ENCODE measurements around the gene SBF2.
"Not testable (repeated sequence)": the region's sequence is repeated elsewhere in the genome, so short reads cannot be mapped to it uniquely, and the experiment has no call there.

- TF ChIP-seq CTCF (conservative IDR thresholded peaks at IDR 0.05; ENCODE audit: low read depth, low read length); EZH2phosphoT487 (IDR thresholded peaks at IDR 0.05; ENCODE audit: borderline replicate concordance, low read length): not testable (repeated sequence)
Observed at GRCh38 chr11:9932843-9933242, 361.2 kb downstream of the SBF2 start.
